Fibroblast of lung (primary cell): Measurements from ENCODE around the gene MIOS. TPM values are rescaled to one million over a fixed set of nuclear protein-coding genes. Genes with fewer than 3 reads are reported as not detected.
A peak's percentile ranks its signal among the peaks of the same experiment; 100 is the strongest.

Source experiments
- DNase-seq, 2 donors: peaks; one replicate each; pipeline versions ENCODE4 v3.0.0 to v3.0.0-alpha.2; 2010; ENCODE audit warnings: low read depth in 2 of 2
- H2AFZ ChIP-seq: 2 replicates; pipeline ENCODE4 v1.5.1; 2012; ENCODE audit warnings: low read length, control low read depth, inconsistent platforms
- H3K27ac ChIP-seq: 2 replicates; pipeline ENCODE4 v1.5.1; 2011; ENCODE audit warnings: low read length, control low read depth; ENCODE audit not compliant: insufficient read depth
- H3K27me3 ChIP-seq: 2 replicates; pipeline ENCODE4 v1.5.1; 2011; ENCODE audit warnings: mild to moderate bottlenecking, low read length; ENCODE audit not compliant: control insufficient read depth, insufficient read depth
- H3K36me3 ChIP-seq: 2 replicates; pipeline ENCODE4 v1.5.1; 2011; ENCODE audit warnings: low read length; ENCODE audit not compliant: control insufficient read depth, insufficient read depth
- H3K4me1 ChIP-seq: 2 replicates; pipeline ENCODE4 v1.5.1; 2011; ENCODE audit warnings: low read length; ENCODE audit not compliant: control insufficient read depth, insufficient read depth; ENCODE audit errors: extremely low read depth
- H3K4me2 ChIP-seq: 2 replicates; pipeline ENCODE4 v1.5.1; 2011; ENCODE audit warnings: low read length, control low read depth; ENCODE audit not compliant: insufficient read depth; ENCODE audit errors: extremely low read depth
- H3K4me3 ChIP-seq, 4 experiments: fragments of 200-600 bp in 1 of 4; sonication (generic) in 1 of 4; replicated peaks in 1 of 4; 2 replicates each; pipeline ENCODE4 v1.5.1; 2011 to 2016; ENCODE audit warnings: low read length in 4 of 4, low read depth in 3 of 4, mild to moderate bottlenecking in 3 of 4, control low read depth in 2 of 4, inconsistent platforms in 1 of 4, mixed read lengths in 1 of 4; ENCODE audit not compliant: insufficient read depth in 1 of 4; ENCODE audit errors: control extremely low read depth in 1 of 4
- H3K79me2 ChIP-seq: 2 replicates; pipeline ENCODE4 v1.5.1; 2012; ENCODE audit warnings: mild to moderate bottlenecking, low read length, inconsistent platforms; ENCODE audit not compliant: control insufficient read depth, insufficient read depth
- H3K9ac ChIP-seq: 2 replicates; pipeline ENCODE4 v1.5.1; 2011; ENCODE audit warnings: mild to moderate bottlenecking, low read length, control low read depth; ENCODE audit not compliant: insufficient read depth
- H3K9me3 ChIP-seq: 2 replicates; pipeline ENCODE4 v1.5.1; 2012; ENCODE audit warnings: low read depth, low read length; ENCODE audit not compliant: control insufficient read depth, insufficient read depth
- H4K20me1 ChIP-seq: 2 replicates; pipeline ENCODE4 v1.5.1; 2011; ENCODE audit warnings: low read length; ENCODE audit not compliant: control insufficient read depth, insufficient read depth; ENCODE audit errors: extremely low read depth
- CTCF ChIP-seq, 2 donors: IDR thresholded peaks in 1 of 2; conservative IDR thresholded peaks in 1 of 2; 1 replicate in 1 of 2; 2 replicates in 1 of 2; pipeline ENCODE4 v1.5.1; 2011 to 2012; ENCODE audit warnings: low read length in 2 of 2, control low read depth in 1 of 2, inconsistent platforms in 1 of 2, low read depth in 1 of 2, mild to moderate bottlenecking in 1 of 2
- EZH2 ChIP-seq: IDR thresholded peaks from 2 replicates; pipeline ENCODE4 v1.5.1; 2012; ENCODE audit warnings: low read length, control low read depth, mild to moderate bottlenecking; ENCODE audit errors: missing control alignments
- polyA plus RNA-seq, 2 donors: library from polyadenylated mRNA; depleted of rRNA in 1 of 2; stranded (reverse) in 1 of 2; unstranded in 1 of 2; fragments of >200 nt; gene quantifications; 2 replicates each; pipeline ENCODE4 v1.2.1, GENCODE V29; 2011 to 2012; ENCODE audit warnings: missing spikeins in 1 of 2
- total RNA-seq: library from RNA; depleted of rRNA; stranded (reverse); fragments of >200 nt; gene quantifications from 2 replicates; pipeline ENCODE4 v1.2.1, GENCODE V29; 2014

MIOS gene
- total and polyA plus RNA-seq, 2 donors (not counting 1 experiment from before 2014, with no cell fraction given): 16.4 to 30.9 TPM

GRCh38 chr7:7565018-7565680, 1.5 kb upstream of the MIOS start:
- Histone ChIP-seq H4K20me1 (no peaks in the 10 kb centered on the region), H3K79me2 (peaks cover 25% of the 10 kb centered on the region), H3K4me2 (no peak overlapping the region), H3K9me3 (no peaks in the 10 kb centered on the region), H3K27ac (no peak overlapping the region), H3K4me1 (peaks cover 2% of the 10 kb centered on the region), H2AFZ (no peak overlapping the region), H3K36me3 (no peaks in the 10 kb centered on the region), H3K27me3 (no peaks in the 10 kb centered on the region), H3K9ac (no peak overlapping the region), H3K4me3 (no peak overlapping the region)
- no peak for TF ChIP-seq EZH2
- no peak for TF ChIP-seq CTCF (conservative IDR thresholded peaks at IDR 0.05 in 1 of 2, IDR thresholded peaks at IDR 0.05 in 1 of 2; ENCODE audit: low read depth in 1 of 2, low read length in 2 of 2)
- no peak for DNase-seq

- no peaks in the 10 kb centered on the region for H3K27me3 ChIP-seq
- peak overlapping the region; percentile 20 for H3K4me2 ChIP-seq
- H3K4me3 ChIP-seq: peak overlapping the region in 2 of 4 experiments; percentile 53 to 83
- DNase-seq: peak in 1 of 2 donors; percentile 12
- no peaks in the 10 kb centered on the region for H4K20me1 ChIP-seq
- peaks cover 32% of the 10 kb centered on the region for H3K79me2 ChIP-seq
- H3K9ac ChIP-seq: peak overlapping the region; percentile 85
- peaks cover 2% of the 10 kb centered on the region for H3K4me1 ChIP-seq
- H3K36me3 ChIP-seq: no peaks in the 10 kb centered on the region
- TF ChIP-seq CTCF (conservative IDR thresholded peaks at IDR 0.05 in 1 of 2, IDR thresholded peaks at IDR 0.05 in 1 of 2; ENCODE audit: low read depth in 1 of 2, low read length in 2 of 2): no peak
- no peak for TF ChIP-seq EZH2
- no peak overlapping the region for H3K27ac ChIP-seq
- no peaks in the 10 kb centered on the region for H3K9me3 ChIP-seq
- peak overlapping the region; percentile 68 for H2AFZ ChIP-seq
These were observed 686 bp upstream of the MIOS start for GRCh38 chr7:7565746-7566650.

GRCh38 chr7:7567898-7568531, 1.3 kb downstream of the MIOS start:
- Histone ChIP-seq H3K9ac (no peak overlapping the region), H3K36me3 (no peaks in the 10 kb centered on the region), H3K4me3 (peak overlapping the region; percentile 83 to 96 (median 88)), H2AFZ (no peak overlapping the region), H3K27me3 (no peaks in the 10 kb centered on the region), H3K27ac (no peak overlapping the region), H3K4me1 (peaks cover 2% of the 10 kb centered on the region), H3K79me2 (peaks cover 37% of the 10 kb centered on the region), H4K20me1 (no peaks in the 10 kb centered on the region), H3K9me3 (no peaks in the 10 kb centered on the region), H3K4me2 (peak overlapping the region; percentile 79)
- no peak for TF ChIP-seq CTCF (conservative IDR thresholded peaks at IDR 0.05 in 1 of 2, IDR thresholded peaks at IDR 0.05 in 1 of 2; ENCODE audit: low read depth in 1 of 2, low read length in 2 of 2)
- TF ChIP-seq EZH2: no peak
- no peak for DNase-seq
